Ovary (tissue), 9 donors: Measurements from ENCODE around the gene ADAM12. TPM values are rescaled to one million over a fixed set of nuclear protein-coding genes. Genes with fewer than 3 reads are reported as not detected.

Experiments used
- DNase-seq, 5 donors: peaks; one replicate each; pipeline ENCODE4 v3.0.0-alpha.2; 2019 to 2020
- H3K27ac ChIP-seq, 2 donors: fragments of 200-600 bp; one replicate each; pipeline versions ENCODE4 v1.5.1 to v1.8.0; 2019 to 2022
- H3K27me3 ChIP-seq: fragments of 200-600 bp; one replicate; pipeline ENCODE4 v1.8.0; 2022
- H3K36me3 ChIP-seq: fragments of 200-600 bp; sonication (generic); one replicate; pipeline ENCODE4 v1.5.1; 2019
- H3K4me1 ChIP-seq: one replicate; pipeline ENCODE4 v1.8.1; 2013; ENCODE audit warnings: mild to moderate bottlenecking, moderate library complexity; ENCODE audit not compliant: insufficient read depth
- H3K4me3 ChIP-seq: fragments of 200-600 bp; sonication (generic); one replicate; pipeline ENCODE4 v1.5.1; 2017
- H3K9me3 ChIP-seq, 2 donors: fragments of 200-600 bp in 1 of 2; sonication (generic) in 1 of 2; one replicate each; pipeline versions ENCODE4 v1.5.1 to v1.8.1; 2013 to 2019; ENCODE audit warnings: mild to moderate bottlenecking in 1 of 2, moderate library complexity in 1 of 2
- EP300 ChIP-seq: sonication (generic); formaldehyde crosslinking; IDR thresholded peaks from one replicate; pipeline ENCODE4 v1.6.1; 2017; ENCODE audit warnings: antibody characterized with exemption
- POLR2A ChIP-seq: fragments of 450-650 bp; IDR thresholded peaks from one replicate; pipeline ENCODE4 v1.6.1; 2017; ENCODE audit warnings: antibody characterized with exemption, mild to moderate bottlenecking, moderate library complexity
- WGBS, 3 donors: extraction: QIAGEN DNeasy Blood & Tissue Kit in 1 of 3; methylation state at CpG; one replicate each; pipeline versions ENCODE4 v1.1.5 to v1.1.7; 2013 to 2017; 5-methylcytosine and 5-hydroxymethylcytosine counted together
- intact Hi-C, 4 donors: fragments of 100-400 bp; cut with DNase I; formaldehyde crosslinking; loops; one replicate each; pipeline versions ENCODE4 v1.11.0 to v1.15.1; 2022 to 2023
- polyA plus RNA-seq, 2 donors: library from polyadenylated mRNA; stranded (reverse); fragments of 200-250 nt in 1 of 2; fragments of 350-450 nt in 1 of 2; fragmentation: Illumina TruSeq in 1 of 2; extraction: RNeasy Lipid Tissue Mini Kit (QIAGEN cat#74804) in 1 of 2; gene quantifications; one replicate each; pipeline ENCODE4 v1.2.3, GENCODE V29; 2013 to 2014
- total RNA-seq, 7 donors: library from RNA; depleted of rRNA in 2 of 7; stranded (reverse); fragments of >200 nt in 2 of 7; fragmentation: NEBNext Ultra II Directional in 3 of 7; extraction: Animal tissue kit (Norgen Biotek cat#: 25700) in 3 of 7; gene quantifications; one replicate each; pipeline versions ENCODE4 v1.1.0 to v1.2.4, GENCODE V29; 2016 to 2023
- TF ChIP-seq, protein P1 (sequence below), 3 donors: fragments of 450-650 bp in 2 of 3; fragments of 200-600 bp in 1 of 3; IDR thresholded peaks; one replicate each; pipeline versions ENCODE4 v1.5.1 to v1.8.0; 2016 to 2022; ENCODE audit warnings: antibody characterized with exemption in 3 of 3, mild to moderate bottlenecking in 1 of 3
- donor health status: DM: no; HTN: no; CAD: no; lungs with moderate emphysema.
- donor health status: DM: no; HTN: no; CAD: no.
- donor health status: Bipolar disorder and iron deficiency.
- donor health status: DM: yes; HTN: yes; CAD: no.
- donor health status: DM: no; HTN: no; CAD: no.
- donor health status: DM: yes; HTN: yes; CAD: no.

Gene ADAM12
- total and polyA plus RNA-seq, 9 donors: 1.8 to 27.2 (median 10.3) TPM

DNA sequence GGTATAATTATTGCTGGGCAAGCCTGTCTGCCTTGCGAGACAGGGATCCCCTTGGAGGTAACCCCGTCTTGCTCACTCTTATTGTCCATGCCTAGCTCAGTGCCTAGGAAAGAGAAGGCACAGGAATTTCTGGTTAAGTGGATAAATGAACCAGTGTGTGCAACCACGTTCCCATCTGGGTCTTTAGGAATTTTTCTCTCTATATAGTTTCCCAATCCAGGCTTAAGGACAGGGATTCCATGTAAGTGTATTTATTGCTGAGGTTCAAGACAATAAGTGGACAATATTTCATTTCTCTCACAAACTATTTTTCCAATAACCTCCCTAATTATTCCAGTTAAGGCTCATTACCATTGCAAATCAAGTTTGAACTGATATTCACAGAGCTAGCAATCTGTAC, 8.9 kb upstream of the ADAM12 start:
- TF ChIP-seq EP300 (no peak), POLR2A (no peak)
- TF ChIP-seq, protein P1, sequence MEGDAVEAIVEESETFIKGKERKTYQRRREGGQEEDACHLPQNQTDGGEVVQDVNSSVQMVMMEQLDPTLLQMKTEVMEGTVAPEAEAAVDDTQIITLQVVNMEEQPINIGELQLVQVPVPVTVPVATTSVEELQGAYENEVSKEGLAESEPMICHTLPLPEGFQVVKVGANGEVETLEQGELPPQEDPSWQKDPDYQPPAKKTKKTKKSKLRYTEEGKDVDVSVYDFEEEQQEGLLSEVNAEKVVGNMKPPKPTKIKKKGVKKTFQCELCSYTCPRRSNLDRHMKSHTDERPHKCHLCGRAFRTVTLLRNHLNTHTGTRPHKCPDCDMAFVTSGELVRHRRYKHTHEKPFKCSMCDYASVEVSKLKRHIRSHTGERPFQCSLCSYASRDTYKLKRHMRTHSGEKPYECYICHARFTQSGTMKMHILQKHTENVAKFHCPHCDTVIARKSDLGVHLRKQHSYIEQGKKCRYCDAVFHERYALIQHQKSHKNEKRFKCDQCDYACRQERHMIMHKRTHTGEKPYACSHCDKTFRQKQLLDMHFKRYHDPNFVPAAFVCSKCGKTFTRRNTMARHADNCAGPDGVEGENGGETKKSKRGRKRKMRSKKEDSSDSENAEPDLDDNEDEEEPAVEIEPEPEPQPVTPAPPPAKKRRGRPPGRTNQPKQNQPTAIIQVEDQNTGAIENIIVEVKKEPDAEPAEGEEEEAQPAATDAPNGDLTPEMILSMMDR (IDR thresholded peaks at IDR 0.05): no peak
- Histone ChIP-seq H3K27me3 (no peaks in the 10 kb centered on the region), H3K4me3 (no peak overlapping the region), H3K4me1 (no peaks in the 10 kb centered on the region), H3K9me3 (no peaks in the 10 kb centered on the region), H3K36me3 (no peaks in the 10 kb centered on the region), H3K27ac (no peak overlapping the region)
- WGBS, 3 donors: 89 to 96% (median 95%) methylated on average over 3 of the region's 3 CpGs
- DNase-seq: no peak
- intact Hi-C loops: no loop called here

DNA sequence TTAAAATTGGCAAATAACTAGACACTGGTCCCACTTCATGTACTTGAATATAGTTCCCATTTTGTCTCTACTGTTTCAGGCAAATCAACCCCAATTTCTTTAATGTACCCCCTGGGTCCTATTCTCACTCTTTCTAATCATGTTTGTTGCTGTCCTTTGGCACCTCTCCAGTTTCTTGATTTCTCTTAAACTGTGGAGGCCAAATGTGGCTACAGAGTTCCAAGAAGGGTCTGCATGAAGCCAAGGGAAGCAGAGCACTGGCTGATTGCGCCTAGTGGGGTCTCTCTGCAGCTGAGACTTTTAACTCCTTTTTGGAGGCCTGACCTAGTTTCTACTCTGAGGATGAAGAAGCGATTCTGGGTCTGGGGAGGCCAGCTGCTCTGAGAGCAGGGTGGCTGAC, 6.7 kb upstream of the ADAM12 start:
- Histone ChIP-seq H3K27me3 (no peaks in the 10 kb centered on the region), H3K9me3 (no peaks in the 10 kb centered on the region), H3K4me3 (no peak overlapping the region), H3K36me3 (no peaks in the 10 kb centered on the region), H3K4me1 (no peaks in the 10 kb centered on the region), H3K27ac (no peak overlapping the region)
- TF ChIP-seq, protein P1 (IDR thresholded peaks at IDR 0.05): no peak
- TF ChIP-seq EP300: no peak
- no peak for TF ChIP-seq POLR2A
- WGBS, 3 donors: 86 to 95% (median 95%) methylated on average over 2 of the region's 2 CpGs
- DNase-seq: no peak
- intact Hi-C loops: no loop called here

GRCh38 chr10:126393076-126393475, 4.8 kb upstream of the ADAM12 start:
- intact Hi-C loops: no loop called here
- Histone ChIP-seq H3K4me3 (no peak overlapping the region), H3K27ac (no peak overlapping the region), H3K9me3 (no peaks in the 10 kb centered on the region), H3K27me3 (no peaks in the 10 kb centered on the region), H3K4me1 (peaks cover 2% of the 10 kb centered on the region), H3K36me3 (no peaks in the 10 kb centered on the region)
- DNase-seq: no peak
- TF ChIP-seq EP300 (no peak), POLR2A (no peak)
- whole genome bisulfite sequencing, 3 donors: 90 to 93% (median 91%) methylated on average over 4 of the region's 4 CpGs

DNA sequence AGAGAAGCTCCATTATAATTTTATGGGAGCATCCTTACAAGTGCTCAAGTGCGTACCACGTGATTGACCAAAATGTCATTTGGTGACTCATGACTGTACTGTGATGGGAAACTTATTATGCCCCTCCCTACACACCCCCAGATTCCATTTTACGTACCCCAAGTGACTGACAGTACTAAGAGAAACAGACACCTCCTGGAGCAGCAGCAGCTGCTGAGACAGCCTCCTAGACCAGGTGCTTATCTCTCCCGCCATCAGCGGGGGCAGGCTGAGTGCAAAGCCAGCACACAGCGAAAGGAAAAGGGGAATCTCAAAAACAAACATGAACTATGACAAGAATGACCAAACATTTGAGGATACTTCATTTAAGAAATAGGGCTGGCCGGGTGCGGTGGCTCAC, 4.2 kb upstream of the ADAM12 start:
- H3K36me3 ChIP-seq: no peaks in the 10 kb centered on the region
- TF ChIP-seq, protein P1 (IDR thresholded peaks at IDR 0.05): no peak
- TF ChIP-seq POLR2A: no peak
- no peak for TF ChIP-seq EP300
- H3K4me3 ChIP-seq: no peak overlapping the region
- H3K27me3 ChIP-seq: no peaks in the 10 kb centered on the region
- intact Hi-C loops: no loop called here
- no peaks in the 10 kb centered on the region for H3K9me3 ChIP-seq
- no peak for DNase-seq
- H3K27ac ChIP-seq: no peak overlapping the region
- 74 to 85% (median 77%) methylated on average over 8 of the region's 8 CpGs for WGBS, 3 donors
- peaks cover 2% of the 10 kb centered on the region for H3K4me1 ChIP-seq

- Histone ChIP-seq H3K36me3 (no peaks in the 10 kb centered on the region), H3K4me1 (peaks cover 2% of the 10 kb centered on the region), H3K27me3 (no peaks in the 10 kb centered on the region), H3K4me3 (no peak overlapping the region), H3K27ac (no peak overlapping the region), H3K9me3 (no peaks in the 10 kb centered on the region)
- no peak for DNase-seq
- intact Hi-C loops: no loop called here
- TF ChIP-seq EP300 (no peak), POLR2A (no peak)
- TF ChIP-seq, protein P1 (IDR thresholded peaks at IDR 0.05): no peak
- WGBS, 3 donors: 95 to 97% (median 96%) methylated on average over 6 of the region's 6 CpGs
These were observed 3.8 kb upstream of the ADAM12 start for GRCh38 chr10:126392068-126392467.
